GM18867 (cell line): Measurements from ENCODE around the gene CBY1.
"Not testable (repeated sequence)": the region's sequence is repeated elsewhere in the genome, so short reads cannot be mapped to it uniquely, and the experiment has no call there.

Experiments
- ATAC-seq: cut with Tn5 transposase; IDR thresholded peaks from one replicate; pipeline ENCODE4 v1.9.1; 2021; ENCODE audit warnings: mild to moderate bottlenecking, moderate library complexity; ENCODE audit not compliant: unreplicated experiment

Gene CBY1

DNA sequence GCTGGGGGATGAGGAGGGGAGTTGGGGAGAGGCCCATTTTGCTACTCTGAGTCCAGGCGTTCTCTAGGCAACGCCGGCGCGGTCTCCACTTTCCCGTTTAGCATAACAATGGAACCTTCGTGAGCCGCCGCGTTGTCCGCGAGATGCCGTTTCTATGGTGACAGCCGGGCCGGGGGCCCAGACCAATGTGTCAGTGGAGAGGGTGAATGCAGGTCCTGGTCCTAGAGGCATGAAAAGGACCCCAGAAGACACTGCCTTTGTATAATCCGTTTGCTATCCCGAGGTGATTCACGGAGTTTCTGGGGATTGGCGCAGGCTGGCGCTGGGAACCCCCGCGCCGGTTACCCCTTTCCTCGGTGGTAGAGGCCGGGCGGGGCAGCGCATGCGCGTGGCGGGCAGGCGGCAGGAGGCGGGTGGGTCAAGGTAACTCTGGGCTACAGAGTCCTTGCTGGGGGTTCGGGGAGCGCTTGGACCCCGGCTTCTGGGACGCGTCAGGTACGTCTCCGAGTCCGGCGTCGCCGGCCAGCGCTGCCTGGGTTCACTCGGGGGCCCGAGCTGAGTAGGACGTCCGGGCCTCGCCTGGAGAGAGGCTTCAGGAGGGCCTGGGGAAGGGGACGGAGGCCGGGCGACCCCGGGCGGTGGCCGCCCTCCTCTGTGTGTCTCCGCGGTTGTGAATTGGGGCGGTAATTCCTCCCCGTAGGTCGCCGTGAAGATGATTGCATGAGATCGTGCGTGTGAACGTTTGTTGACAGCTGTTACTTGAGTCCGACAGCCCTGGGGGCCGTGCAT, at the start of gene CBY1, which contains the start of gene FAM227A:
Gene CBY1 (plus strand): TSS at position 383 of the 789 bp plus-strand sequence. CDS start 11,417 bp downstream, outside the sequence.
Gene FAM227A (minus strand): TSS at position 137 of the 789 bp plus-strand sequence. CDS start 6,224 bp downstream, outside the sequence.
- ATAC-seq, result peak; percentile 72

GRCh38 chr22:38607680-38608079, 48.8 kb upstream of the CBY1 start:
- no peak for ATAC-seq

DNA sequence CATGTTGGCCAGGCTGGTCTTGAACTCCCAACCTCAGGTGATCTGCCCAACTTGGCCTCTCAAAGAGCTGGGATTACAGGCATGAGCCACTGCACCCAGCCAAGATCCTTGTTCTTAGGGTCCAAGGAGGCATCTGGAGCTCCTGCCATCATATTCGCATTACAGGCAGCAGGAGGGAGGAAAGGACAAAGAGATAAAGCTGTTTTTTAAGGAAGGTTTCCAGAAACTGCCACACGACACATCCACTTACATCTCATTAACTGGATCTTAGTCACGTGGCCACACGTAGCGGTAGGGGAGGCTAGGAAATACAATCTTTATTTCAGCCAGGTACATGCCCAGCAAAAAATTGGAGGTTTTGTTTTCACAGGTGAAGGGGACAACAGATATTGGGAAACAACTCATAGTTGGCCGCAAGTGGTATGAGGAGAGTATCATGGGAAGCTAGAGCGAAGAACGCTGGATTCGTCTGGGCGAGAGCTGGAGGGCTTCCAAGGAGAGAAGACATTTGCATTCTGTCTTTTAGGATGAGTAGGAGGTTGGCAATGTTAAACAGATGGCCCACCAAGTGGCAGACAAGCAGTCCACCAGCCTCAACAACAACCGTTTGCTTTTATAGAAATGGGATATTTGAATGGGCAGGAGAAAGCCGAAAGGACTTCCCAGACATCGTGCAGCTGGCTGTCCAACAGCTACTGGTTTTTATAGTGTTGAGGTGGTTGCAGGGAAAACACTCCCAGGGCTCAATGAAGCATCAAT, 47.3 kb upstream of the CBY1 start:
- no peak for ATAC-seq

GRCh38 chr22:38610234-38610633, 46.2 kb upstream of the CBY1 start:
- ATAC-seq, result no peak

- ATAC-seq, result no peak
Measured at GRCh38 chr22:38611559-38611958, 44.9 kb upstream of the CBY1 start.

DNA sequence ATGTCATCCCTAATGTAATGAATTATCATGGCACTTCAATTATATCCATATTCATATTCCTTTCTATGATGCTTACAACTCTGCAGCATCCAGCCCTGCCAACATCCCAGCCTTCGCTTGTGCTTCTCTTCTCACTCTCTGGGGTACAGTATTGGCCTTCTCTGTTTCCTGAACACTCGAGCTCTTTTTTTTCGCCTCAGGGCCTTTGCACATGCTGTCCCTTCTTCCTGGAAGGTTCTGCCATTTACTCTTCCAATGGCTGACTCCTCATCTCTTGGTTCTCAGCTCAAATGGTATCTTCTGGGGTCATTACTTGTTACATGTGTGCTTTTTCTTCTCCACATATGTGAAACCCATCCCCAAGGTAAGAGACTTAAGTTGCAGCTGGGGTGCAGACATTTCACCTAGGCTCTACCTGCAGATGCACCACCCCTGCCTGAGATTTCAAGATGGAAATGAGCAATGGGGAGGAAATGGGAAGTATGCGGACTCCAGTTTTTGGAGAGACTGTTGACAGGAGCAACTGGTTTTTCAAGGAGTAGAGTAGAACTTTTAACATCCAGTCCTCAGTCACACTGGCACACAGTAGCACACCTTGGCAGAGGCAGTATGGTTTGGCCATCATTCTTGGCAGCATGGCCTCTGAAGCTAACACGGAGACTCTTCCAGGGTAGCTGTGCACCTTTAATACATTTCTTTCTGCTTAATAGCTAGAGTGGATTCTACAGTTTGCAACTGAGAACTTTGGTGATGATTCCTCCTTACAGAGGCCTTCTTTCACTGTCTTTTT, 44.0 kb upstream of the CBY1 start:
- ATAC-seq, result no peak

DNA sequence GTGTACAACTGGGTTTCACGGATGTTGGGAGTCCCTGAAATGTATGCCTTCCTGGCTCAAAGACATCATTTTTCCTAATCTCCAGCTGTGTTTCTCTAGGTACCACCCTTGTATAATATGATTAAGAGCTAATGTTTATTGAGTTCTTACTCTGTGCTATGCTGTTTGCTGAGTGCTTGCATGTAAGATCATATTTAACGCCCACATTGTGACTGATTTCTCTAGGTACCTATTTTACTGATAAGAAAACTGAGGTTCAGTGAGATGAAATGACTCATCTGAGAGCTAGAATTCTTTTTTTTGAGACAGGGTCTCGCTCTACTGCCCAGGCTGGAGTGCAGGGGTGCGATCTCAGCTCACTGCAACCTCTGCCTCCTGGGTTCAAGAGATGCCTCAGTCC, 42.9 kb upstream of the CBY1 start:
- no peak for ATAC-seq

- ATAC-seq, result no peak
Measured at GRCh38 chr22:38614332-38615063, 41.9 kb upstream of the CBY1 start.

DNA sequence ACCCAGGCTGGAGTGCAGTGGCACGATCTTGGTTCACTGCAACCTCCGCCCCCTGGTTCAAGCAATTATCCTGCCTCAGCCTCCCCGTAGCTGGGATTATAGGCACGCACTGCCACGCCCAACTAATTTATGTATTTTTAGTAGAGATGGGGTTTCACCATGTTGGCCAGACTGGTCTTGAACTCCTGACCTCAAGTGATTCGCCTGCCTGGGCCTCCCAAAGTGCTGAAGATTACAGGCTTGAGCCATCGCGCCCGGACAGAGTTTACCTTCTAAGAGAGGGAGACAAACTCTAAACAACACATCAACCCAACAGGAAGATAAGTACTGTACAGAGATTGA, 41.4 kb upstream of the CBY1 start:
- ATAC-seq, result not testable (repeated sequence)

DNA sequence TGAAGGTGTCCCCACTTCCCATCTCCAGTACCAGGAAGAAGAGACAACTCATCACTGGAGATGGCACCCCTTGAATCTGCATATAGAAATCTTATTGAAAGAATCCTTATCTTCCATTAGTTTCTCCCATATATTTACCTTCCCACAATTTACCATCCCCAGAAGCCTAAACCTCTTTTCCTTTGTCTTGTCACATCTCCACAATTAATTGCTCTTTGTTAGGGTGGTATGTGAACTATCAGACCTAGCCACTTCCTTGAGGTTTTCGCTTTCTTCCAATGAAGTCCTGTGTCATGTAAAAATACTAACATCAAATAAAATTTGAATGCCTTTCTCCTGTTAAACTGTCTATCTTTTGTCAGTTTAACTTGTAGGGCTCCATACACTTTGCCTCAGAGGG, 38.2 kb upstream of the CBY1 start:
- ATAC-seq, result no peak

- ATAC-seq, result no peak
Measured at GRCh38 chr22:38618682-38619081, 37.8 kb upstream of the CBY1 start.

- no peak for ATAC-seq
Measured at GRCh38 chr22:38623351-38623750, 33.1 kb upstream of the CBY1 start.

DNA sequence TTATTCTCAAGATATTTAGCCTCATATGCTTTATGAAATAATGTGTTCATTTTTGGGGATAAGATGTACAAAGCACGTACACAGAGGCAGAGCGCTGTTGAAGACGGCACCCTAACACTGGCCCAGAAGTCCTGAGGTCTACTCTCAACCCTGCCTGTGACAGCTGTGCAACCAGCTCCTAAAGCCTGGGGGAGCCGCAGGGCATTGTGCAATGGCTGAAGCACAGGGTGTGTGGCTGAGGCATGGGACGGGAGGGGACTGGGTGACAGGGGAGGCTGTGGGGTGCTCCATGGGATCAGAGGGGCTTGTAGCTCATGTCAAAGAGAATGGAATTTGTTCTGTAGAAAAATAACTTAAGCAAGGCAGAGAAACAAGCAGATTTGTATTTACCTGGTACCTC, 28.0 kb upstream of the CBY1 start:
- ATAC-seq, result no peak

- no peak for ATAC-seq
Measured at GRCh38 chr22:38629108-38629507, 27.3 kb upstream of the CBY1 start.

DNA sequence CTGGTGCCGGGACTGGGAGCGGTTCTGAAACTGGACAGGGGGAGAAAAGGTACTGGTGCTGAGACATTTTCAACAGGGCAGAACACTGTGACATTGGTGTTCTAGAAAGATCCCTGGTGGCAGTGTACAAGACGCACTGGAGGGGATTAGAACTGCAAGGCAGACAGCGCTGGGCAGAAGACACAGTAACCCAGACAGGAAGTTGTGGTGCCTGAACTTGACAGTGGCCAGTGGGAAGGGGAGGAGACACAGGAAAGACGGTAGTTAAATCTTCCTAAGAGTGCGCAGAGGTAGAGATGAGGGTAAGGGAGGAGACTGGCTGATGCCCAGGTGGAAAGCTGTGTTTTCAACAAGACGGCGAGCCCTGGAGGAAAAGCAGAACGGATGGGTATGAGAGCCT, 24.7 kb upstream of the CBY1 start:
- ATAC-seq, result no peak

GRCh38 chr22:38632528-38632927, 23.9 kb upstream of the CBY1 start:
- ATAC-seq, result no peak

GRCh38 chr22:38638216-38638615, 18.2 kb upstream of the CBY1 start:
- no peak for ATAC-seq

DNA sequence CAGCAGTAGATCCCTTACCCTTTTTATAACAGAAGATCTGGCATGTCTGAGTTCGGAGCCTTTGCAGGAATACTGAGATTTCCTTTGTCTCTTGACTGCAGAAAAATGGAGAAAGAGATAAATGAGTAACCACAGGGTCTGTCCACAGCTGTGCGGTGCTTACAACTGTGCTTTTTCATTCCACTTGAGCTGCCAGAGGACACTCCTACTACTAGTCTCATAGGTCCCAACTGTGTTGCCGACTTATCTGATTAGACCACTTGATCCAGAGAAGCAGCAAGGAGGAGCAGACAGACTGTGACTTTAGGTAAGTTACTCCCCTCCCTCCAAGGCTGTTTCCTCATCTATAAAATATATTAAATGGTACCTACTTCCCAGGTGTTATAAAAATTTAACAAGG, 17.7 kb upstream of the CBY1 start:
- ATAC-seq, result no peak

DNA sequence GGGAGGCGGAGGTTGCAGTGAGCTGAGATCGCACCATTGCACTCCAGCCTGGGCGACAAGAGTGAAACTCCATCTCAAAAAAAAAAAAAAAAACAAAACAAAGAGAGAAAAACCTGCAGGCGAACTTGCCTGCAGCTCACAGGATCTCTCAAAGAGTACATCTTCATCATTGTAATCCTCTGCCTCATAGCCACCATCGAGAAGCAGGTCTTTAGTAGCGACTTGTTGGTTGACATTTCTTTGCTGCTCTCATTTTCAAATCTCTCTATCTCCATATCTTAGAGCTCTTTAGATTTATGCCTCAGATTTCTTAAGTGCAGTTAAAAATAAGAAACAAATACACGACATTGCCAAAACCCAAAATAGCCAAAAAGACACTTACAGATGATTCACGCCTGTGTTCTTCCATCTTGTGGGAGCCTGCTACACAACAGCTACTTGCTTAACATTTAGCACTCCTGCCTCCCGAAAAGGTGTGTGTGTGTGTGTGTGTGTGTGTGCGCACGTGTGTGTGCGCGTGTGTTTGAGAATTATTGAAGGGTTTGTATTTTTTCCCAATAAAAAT, 14.9 kb upstream of the CBY1 start:
- no peak for ATAC-seq

- not testable (repeated sequence) for ATAC-seq
Measured at GRCh38 chr22:38644245-38644644, 12.2 kb upstream of the CBY1 start.
